ENCODE data around the gene NPPB.

NPPB gene

GRCh38 chr1:11878891-11879190, 20.1 kb upstream of the NPPB start:
- TF ChIP-seq Cebpa-rat (IDR thresholded peaks at IDR 0.05): no peak
- peaks cover 0 to 15% (median 0%) of the 10 kb centered on the region in 11 experiments; a peak in 3 of 22 replicates for H4K20me1 ChIP-seq
- H3K9ac ChIP-seq: no peak overlapping the region
- H3K4me3 ChIP-seq: no peak overlapping the region
- peaks cover 0 to 4% (median 0%) of the 10 kb centered on the region in 11 experiments; a peak in 1 of 22 replicates for H3K27me3 ChIP-seq
- no peak overlapping the region for H3K4me2 ChIP-seq
- H3K36me3 ChIP-seq: no peaks in the 10 kb centered on the region
- peaks cover 0 to 12% (median 6%) of the 10 kb centered on the region in 10 experiments; a peak in 11 of 20 replicates for H3K4me1 ChIP-seq
- no peaks in the 10 kb centered on the region for H3K9me3 ChIP-seq (replicated peaks in 1 of 11)
- no peak overlapping the region for H3K27ac ChIP-seq

- Histone ChIP-seq H3K4me2 (no peak overlapping the region), H3K4me3 (no peak overlapping the region), H4K20me1 (peaks cover 0 to 15% (median 0%) of the 10 kb centered on the region in 11 experiments; a peak in 3 of 22 replicates), H3K9me3 (replicated peaks in 1 of 11) (no peaks in the 10 kb centered on the region), H3K27me3 (peaks cover 0 to 4% (median 0%) of the 10 kb centered on the region in 11 experiments; a peak in 1 of 22 replicates), H3K27ac (no peak overlapping the region), H3K36me3 (no peaks in the 10 kb centered on the region), H3K4me1 (peaks cover 0 to 12% (median 6%) of the 10 kb centered on the region in 10 experiments; a peak in 11 of 20 replicates), H3K9ac (no peak overlapping the region)
- no peak for TF ChIP-seq Cebpa-rat (IDR thresholded peaks at IDR 0.05)
These were observed 19.5 kb upstream of the NPPB start for GRCh38 chr1:11878081-11878890.

- H4K20me1 ChIP-seq: peaks cover 0 to 15% (median 0%) of the 10 kb centered on the region in 11 experiments; a peak in 2 of 22 replicates
- H3K9me3 ChIP-seq (replicated peaks in 1 of 11): no peaks in the 10 kb centered on the region
- H3K4me2 ChIP-seq: no peak overlapping the region
- H3K36me3 ChIP-seq: no peaks in the 10 kb centered on the region
- TF ChIP-seq Cebpa-rat (IDR thresholded peaks at IDR 0.05): no peak
- peaks cover 0 to 4% (median 0%) of the 10 kb centered on the region in 11 experiments; a peak in 1 of 22 replicates for H3K27me3 ChIP-seq
- no peak overlapping the region for H3K4me3 ChIP-seq
- peaks cover 0 to 3% (median 0%) of the 10 kb centered on the region in 10 experiments; a peak in 1 of 20 replicates for H3K4me1 ChIP-seq
- no peak overlapping the region for H3K27ac ChIP-seq
- H3K9ac ChIP-seq: no peak overlapping the region
These were observed 18.3 kb upstream of the NPPB start for GRCh38 chr1:11877074-11877473.

GRCh38 chr1:11875094-11875493, 16.3 kb upstream of the NPPB start:
- Histone ChIP-seq H3K27me3 (no peaks in the 10 kb centered on the region), H3K4me1 (peaks cover 0 to 4% (median 0%) of the 10 kb centered on the region in 10 experiments; a peak in 2 of 20 replicates), H3K9me3 (replicated peaks in 1 of 11) (no peaks in the 10 kb centered on the region), H3K36me3 (no peaks in the 10 kb centered on the region), H3K27ac (no peak overlapping the region), H3K4me2 (no peak overlapping the region), H4K20me1 (peaks cover 0 to 15% (median 0%) of the 10 kb centered on the region in 11 experiments; a peak in 2 of 22 replicates), H3K4me3 (no peak overlapping the region), H3K9ac (no peak overlapping the region)
- TF ChIP-seq Cebpa-rat (IDR thresholded peaks at IDR 0.05): no peak

GRCh38 chr1:11874624-11875023, 15.9 kb upstream of the NPPB start:
- Histone ChIP-seq H3K9me3 (replicated peaks in 1 of 11) (no peaks in the 10 kb centered on the region), H4K20me1 (peaks cover 0 to 15% (median 0%) of the 10 kb centered on the region in 11 experiments; a peak in 2 of 22 replicates), H3K9ac (no peak overlapping the region), H3K4me2 (no peak overlapping the region), H3K27ac (no peak overlapping the region), H3K4me3 (no peak overlapping the region), H3K4me1 (peaks cover 0 to 4% (median 0%) of the 10 kb centered on the region in 10 experiments; a peak in 2 of 20 replicates), H3K27me3 (no peaks in the 10 kb centered on the region), H3K36me3 (no peaks in the 10 kb centered on the region)
- no peak for TF ChIP-seq Cebpa-rat (IDR thresholded peaks at IDR 0.05)

GRCh38 chr1:11874258-11874562, 15.5 kb upstream of the NPPB start:
- H3K4me1 ChIP-seq: peaks cover 0 to 4% (median 0%) of the 10 kb centered on the region in 10 experiments; a peak in 2 of 20 replicates
- H3K4me3 ChIP-seq: no peak overlapping the region
- no peak for TF ChIP-seq Cebpa-rat (IDR thresholded peaks at IDR 0.05)
- no peak overlapping the region for H3K27ac ChIP-seq
- H3K4me2 ChIP-seq: no peak overlapping the region
- peaks cover 0 to 15% (median 0%) of the 10 kb centered on the region in 11 experiments; a peak in 2 of 22 replicates for H4K20me1 ChIP-seq
- H3K9me3 ChIP-seq (replicated peaks in 1 of 11): no peaks in the 10 kb centered on the region
- H3K36me3 ChIP-seq: no peaks in the 10 kb centered on the region
- no peak overlapping the region for H3K9ac ChIP-seq
- no peaks in the 10 kb centered on the region for H3K27me3 ChIP-seq

GRCh38 chr1:11873395-11874257, 14.9 kb upstream of the NPPB start:
- H3K9me3 ChIP-seq (replicated peaks in 1 of 11): no peaks in the 10 kb centered on the region
- H3K4me1 ChIP-seq: peaks cover 0 to 4% (median 0%) of the 10 kb centered on the region in 10 experiments; a peak in 2 of 20 replicates
- H3K27me3 ChIP-seq: no peaks in the 10 kb centered on the region
- H3K36me3 ChIP-seq: no peaks in the 10 kb centered on the region
- H3K4me3 ChIP-seq: no peak overlapping the region
- no peak for TF ChIP-seq Cebpa-rat (IDR thresholded peaks at IDR 0.05)
- H3K4me2 ChIP-seq: no peak overlapping the region
- H4K20me1 ChIP-seq: peaks cover 0 to 15% (median 0%) of the 10 kb centered on the region in 11 experiments; a peak in 2 of 22 replicates
- no peak overlapping the region for H3K27ac ChIP-seq
- no peak overlapping the region for H3K9ac ChIP-seq

- Histone ChIP-seq H3K27ac (no peak overlapping the region), H3K36me3 (no peaks in the 10 kb centered on the region), H3K27me3 (no peaks in the 10 kb centered on the region), H3K9ac (no peak overlapping the region), H3K4me2 (no peak overlapping the region), H3K9me3 (replicated peaks in 1 of 11) (no peaks in the 10 kb centered on the region), H3K4me3 (no peak overlapping the region), H4K20me1 (peaks cover 0 to 6% (median 0%) of the 10 kb centered on the region in 11 experiments; a peak in 2 of 22 replicates), H3K4me1 (peaks cover 0 to 4% (median 0%) of the 10 kb centered on the region in 10 experiments; a peak in 2 of 20 replicates)
- TF ChIP-seq Cebpa-rat (IDR thresholded peaks at IDR 0.05): no peak
These were observed 13.8 kb upstream of the NPPB start for GRCh38 chr1:11872545-11872944.

GRCh38 chr1:11869650-11870207, 11.0 kb upstream of the NPPB start:
- Histone ChIP-seq H3K27me3 (no peaks in the 10 kb centered on the region), H3K36me3 (no peaks in the 10 kb centered on the region), H4K20me1 (no peaks in the 10 kb centered on the region; a peak in 1 of 22 replicates), H3K4me3 (no peak overlapping the region), H3K9me3 (replicated peaks in 1 of 11) (no peaks in the 10 kb centered on the region), H3K4me1 (peaks cover 0 to 4% (median 0%) of the 10 kb centered on the region in 10 experiments; a peak in 2 of 20 replicates), H3K9ac (no peak overlapping the region), H3K27ac (no peak overlapping the region), H3K4me2 (no peak overlapping the region)
- TF ChIP-seq Cebpa-rat (IDR thresholded peaks at IDR 0.05): no peak
